ENCODE measurements around the gene FRG2. TPM values are rescaled to one million over a fixed set of nuclear protein-coding genes. Genes with fewer than 3 reads are reported as not detected.

The FRG2 gene
- total RNA-seq, 1 experiment from 2014 or later: not detected

GRCh38 chr4:189979196-189980047 is 47.6 kb downstream of the FRG2 start:
- H3K14ac ChIP-seq (ENCODE audit: insufficient read depth, low read length): no peak overlapping the region
- H2AK5ac ChIP-seq (ENCODE audit: insufficient read length, low read length): no peak overlapping the region
- Mint-ChIP-seq H3K4me3 (no peak overlapping the region; a peak in 1 of 5 replicates), H3K9me3 (peaks cover 61 to 80% of the 10 kb centered on the region in 2 experiments), H3K27me3 (ENCODE audit: low read depth) (peaks cover 6% of the 10 kb centered on the region), H3K27ac (no peak overlapping the region), H3K36me3 (ENCODE audit: insufficient read depth in 1 of 3, low read depth in 3 of 3) (peaks cover 3 to 25% (median 11%) of the 10 kb centered on the region in 3 experiments; a peak in 6 of 7 replicates), H3K4me1 (no peaks in the 10 kb centered on the region)
- no peaks in the 10 kb centered on the region for H3K4me1 ChIP-seq (ENCODE audit: insufficient read depth, low read length)
- peak; percentile 32 for DNase-seq
- H3K27ac ChIP-seq (ENCODE audit: insufficient read length, low read depth, low read length): no peak overlapping the region
- no peak overlapping the region for H4K8ac ChIP-seq (replicated peaks; ENCODE audit: insufficient read length, low read depth, low read length)
- H4K20me1 ChIP-seq (ENCODE audit: control insufficient read depth, insufficient read depth, insufficient read length): no peaks in the 10 kb centered on the region
- no peaks in the 10 kb centered on the region for H3K23me2 ChIP-seq (ENCODE audit: insufficient read length, low read depth, low read length, poor library complexity, severe bottlenecking)
- no peak overlapping the region for H3K9ac ChIP-seq (ENCODE audit: extremely low read depth, insufficient read length, low read length)
- no peak overlapping the region for H2BK15ac ChIP-seq (ENCODE audit: low read depth, low read length)
- H3T11ph ChIP-seq (ENCODE audit: low read length): no peak overlapping the region
- no peak overlapping the region for H2BK120ac ChIP-seq (ENCODE audit: low read depth, low read length, poor library complexity, severe bottlenecking)
- TF ChIP-seq, protein P1, sequence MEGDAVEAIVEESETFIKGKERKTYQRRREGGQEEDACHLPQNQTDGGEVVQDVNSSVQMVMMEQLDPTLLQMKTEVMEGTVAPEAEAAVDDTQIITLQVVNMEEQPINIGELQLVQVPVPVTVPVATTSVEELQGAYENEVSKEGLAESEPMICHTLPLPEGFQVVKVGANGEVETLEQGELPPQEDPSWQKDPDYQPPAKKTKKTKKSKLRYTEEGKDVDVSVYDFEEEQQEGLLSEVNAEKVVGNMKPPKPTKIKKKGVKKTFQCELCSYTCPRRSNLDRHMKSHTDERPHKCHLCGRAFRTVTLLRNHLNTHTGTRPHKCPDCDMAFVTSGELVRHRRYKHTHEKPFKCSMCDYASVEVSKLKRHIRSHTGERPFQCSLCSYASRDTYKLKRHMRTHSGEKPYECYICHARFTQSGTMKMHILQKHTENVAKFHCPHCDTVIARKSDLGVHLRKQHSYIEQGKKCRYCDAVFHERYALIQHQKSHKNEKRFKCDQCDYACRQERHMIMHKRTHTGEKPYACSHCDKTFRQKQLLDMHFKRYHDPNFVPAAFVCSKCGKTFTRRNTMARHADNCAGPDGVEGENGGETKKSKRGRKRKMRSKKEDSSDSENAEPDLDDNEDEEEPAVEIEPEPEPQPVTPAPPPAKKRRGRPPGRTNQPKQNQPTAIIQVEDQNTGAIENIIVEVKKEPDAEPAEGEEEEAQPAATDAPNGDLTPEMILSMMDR (conservative IDR thresholded peaks at IDR 0.05): no peak
- no peaks in the 10 kb centered on the region for H3K27me3 ChIP-seq (ENCODE audit: insufficient read depth, low read length)
- no peaks in the 10 kb centered on the region for H3K79me1 ChIP-seq (ENCODE audit: insufficient read depth, low read depth, low read length, poor library complexity, severe bottlenecking)
- no peak overlapping the region for H3K56ac ChIP-seq (ENCODE audit: insufficient read length, low read depth, low read length)
- H2BK12ac ChIP-seq (ENCODE audit: insufficient read length, low read depth, low read length): no peak overlapping the region
- H3K79me2 ChIP-seq (ENCODE audit: insufficient read depth, low read length): no peaks in the 10 kb centered on the region
- H2BK5ac ChIP-seq (ENCODE audit: insufficient read length, low read length): no peak overlapping the region
- H3K4ac ChIP-seq (ENCODE audit: low read depth, low read length): no peak overlapping the region
- no peak overlapping the region for H3K18ac ChIP-seq (ENCODE audit: insufficient read length, low read depth, low read length)
- no peaks in the 10 kb centered on the region for H3K9me3 ChIP-seq (ENCODE audit: control insufficient read depth, low read depth, low read length)
- no peak overlapping the region for H3K23ac ChIP-seq (ENCODE audit: insufficient read length, low read depth, low read length)
- no peak overlapping the region for H3K4me2 ChIP-seq (ENCODE audit: insufficient read depth, insufficient read length, low read length)
- H2BK20ac ChIP-seq (ENCODE audit: low read depth, low read length, poor library complexity, severe bottlenecking): no peak overlapping the region
- whole genome bisulfite sequencing (ENCODE audit: extremely low coverage, insufficient read length, low lambda C conversion rate): no CpG with 5 or more reads among the region's 10 CpGs
- no peak overlapping the region for H2AFZ ChIP-seq (ENCODE audit: low read length)
- H4K5ac ChIP-seq (ENCODE audit: insufficient read length, low read depth, low read length): no peak overlapping the region
- H4K91ac ChIP-seq (ENCODE audit: insufficient read length, low read depth, low read length): no peak overlapping the region

Other genes with a start within 250 kb of the FRG2 start
- 43.2 and 45.6 TPM in 2 replicates for gene FRG1, start 86.4 kb downstream of the FRG2 start, total RNA-seq (2021)
- not detected in 2 replicates for gene DBET, start 37.2 kb upstream of the FRG2 start, total RNA-seq (2021)
- not detected in 2 replicates for gene DUX4, start 146.5 kb upstream of the FRG2 start, total RNA-seq (2021)

Data from H9 (cell line).